Body of pancreas (tissue), 4 donors: ENCODE data around the gene MSANTD3. TPM values are rescaled to one million over a fixed set of nuclear protein-coding genes. Genes with fewer than 3 reads are reported as not detected.

ENCODE experiments used
- ATAC-seq: fragments of 150-250 bp; one replicate; pipeline ENCODE4 v1.9.1; 2016
- DNase-seq, 4 donors: peaks; one replicate each; pipeline ENCODE4 v3.0.0-alpha.2; 2019
- H3K27ac ChIP-seq, 4 donors: fragments of 200-600 bp; sonication (generic); 1 replicate in 3 of 4; 2 replicates in 1 of 4; pipeline versions ENCODE4 v1.5.1 to v1.6.1; 2016 to 2019; ENCODE audit warnings: mild to moderate bottlenecking in 1 of 4, mixed read lengths in 1 of 4, moderate library complexity in 1 of 4
- H3K27me3 ChIP-seq, 2 donors: fragments of 200-600 bp; sonication (generic); one replicate each; pipeline ENCODE4 v1.6.0; 2016; ENCODE audit warnings: mild to moderate bottlenecking in 1 of 2
- H3K36me3 ChIP-seq, 2 donors: fragments of 200-600 bp; sonication (generic); replicated peaks in 1 of 2; 2 replicates each; pipeline ENCODE4 v1.5.1; 2016; ENCODE audit warnings: low read depth in 2 of 2; ENCODE audit not compliant: insufficient read depth in 1 of 2
- H3K4me1 ChIP-seq: fragments of 200-600 bp; sonication (generic); one replicate; pipeline ENCODE4 v1.6.0; 2016
- H3K4me3 ChIP-seq, 2 donors: fragments of 200-600 bp; sonication (generic); 1 replicate in 1 of 2; 2 replicates in 1 of 2; pipeline ENCODE4 v1.5.1; 2016 to 2019
- H3K9me3 ChIP-seq, 3 donors: fragments of 200-600 bp; sonication (generic); 1 replicate in 2 of 3; 2 replicates in 1 of 3; pipeline ENCODE4 v1.5.1; 2016
- CTCF ChIP-seq, 7 experiments: fragments of 450-650 bp in 4 of 7; fragments of 200-600 bp in 3 of 7; sonication (generic) in 3 of 7; IDR thresholded peaks; one replicate each; pipeline ENCODE4 v1.5.1; 2016 to 2019; ENCODE audit warnings: antibody characterized with exemption in 7 of 7
- POLR2A ChIP-seq, 3 donors: fragments of 450-650 bp; IDR thresholded peaks; one replicate each; pipeline ENCODE4 v1.6.1; 2016; ENCODE audit warnings: antibody characterized with exemption in 3 of 3, mild to moderate bottlenecking in 2 of 3
- WGBS, 2 donors: methylation state at CpG; one replicate each; pipeline ENCODE4 v1.1.5; 2017; 5-methylcytosine and 5-hydroxymethylcytosine counted together
- intact Hi-C: fragments of 100-400 bp; cut with DNase I; formaldehyde crosslinking; loops from one replicate; pipeline ENCODE4 v1.15.1; 2023
- total RNA-seq, 2 donors: library from RNA; depleted of rRNA; stranded (reverse); fragments of >200 nt; gene quantifications; one replicate each; pipeline ENCODE4 v1.1.0, GENCODE V29; 2016

Gene MSANTD3
- total RNA-seq, 2 donors from 2014 or later = 8.8 to 21.8 TPM

- Histone ChIP-seq H3K27ac (peak overlapping the region in 2 of 4 donors; percentile 29 to 49), H3K9me3 (no peaks in the 10 kb centered on the region), H3K4me3 (no peak overlapping the region), H3K27me3 (no peaks in the 10 kb centered on the region), H3K4me1 (peaks cover 25% of the 10 kb centered on the region), H3K36me3 (no peaks in the 10 kb centered on the region)
- 60 to 61% methylated on average over 9 of the region's 9 CpGs for WGBS, 2 donors
- intact Hi-C loops = no loop called here
- ATAC-seq (peak; percentile 28), DNase-seq (peak in 1 of 4 donors; percentile 43)
- TF ChIP-seq POLR2A (IDR thresholded peaks at IDR 0.05) (no peak), CTCF (IDR thresholded peaks at IDR 0.05) (no peak)
Measured at GRCh38 chr9:100428871-100429654, 2.1 kb downstream of the MSANTD3 start.

GRCh38 chr9:100430286-100430940 is 3.5 kb downstream of the MSANTD3 start:
- Histone ChIP-seq H3K4me1 (peaks cover 24% of the 10 kb centered on the region), H3K36me3 (no peaks in the 10 kb centered on the region), H3K9me3 (no peaks in the 10 kb centered on the region), H3K27me3 (no peaks in the 10 kb centered on the region), H3K27ac (no peak overlapping the region), H3K4me3 (no peak overlapping the region)
- TF ChIP-seq POLR2A (IDR thresholded peaks at IDR 0.05) (no peak), CTCF (IDR thresholded peaks at IDR 0.05) (no peak)
- ATAC-seq (no peak), DNase-seq (no peak)
- intact Hi-C loops = no loop called here
- WGBS, 2 donors = 94 to 97% methylated on average over 5 of the region's 5 CpGs

GRCh38 chr9:100431886-100432285 is 4.9 kb downstream of the MSANTD3 start:
- Histone ChIP-seq H3K9me3 (no peaks in the 10 kb centered on the region), H3K27ac (no peak overlapping the region), H3K27me3 (no peaks in the 10 kb centered on the region), H3K36me3 (no peaks in the 10 kb centered on the region), H3K4me1 (peaks cover 12% of the 10 kb centered on the region), H3K4me3 (no peak overlapping the region)
- no peak for TF ChIP-seq POLR2A (IDR thresholded peaks at IDR 0.05)
- TF ChIP-seq CTCF (IDR thresholded peaks at IDR 0.05) = no peak
- 91 to 93% methylated on average over 5 of the region's 5 CpGs for WGBS, 2 donors
- no peak for DNase-seq
- intact Hi-C loops = no loop called here
- ATAC-seq = no peak

GRCh38 chr9:100432736-100433135 is 5.8 kb downstream of the MSANTD3 start:
- Histone ChIP-seq H3K9me3 (no peaks in the 10 kb centered on the region), H3K4me1 (peaks cover 12% of the 10 kb centered on the region), H3K27me3 (no peaks in the 10 kb centered on the region), H3K4me3 (no peak overlapping the region), H3K36me3 (no peaks in the 10 kb centered on the region), H3K27ac (no peak overlapping the region)
- no peak for DNase-seq
- WGBS, 2 donors = 97 to 98% methylated on average over 3 of the region's 3 CpGs
- no peak for ATAC-seq
- TF ChIP-seq CTCF (IDR thresholded peaks at IDR 0.05) (no peak), POLR2A (IDR thresholded peaks at IDR 0.05) (no peak)
- intact Hi-C loops = no loop called here
